Stimulated activated CD4-positive, alpha-beta T cell treated with anti-CD3 and anti-CD28 coated beads, Interleukin-4, amount 100 ng/mL, for 24 hours (primary cell): ENCODE measurements around the gene KIF6.

Experiments
- DNase-seq: peaks from one replicate; pipeline ENCODE4 v3.0.0-alpha.2; 2020

KIF6 gene

DNA sequence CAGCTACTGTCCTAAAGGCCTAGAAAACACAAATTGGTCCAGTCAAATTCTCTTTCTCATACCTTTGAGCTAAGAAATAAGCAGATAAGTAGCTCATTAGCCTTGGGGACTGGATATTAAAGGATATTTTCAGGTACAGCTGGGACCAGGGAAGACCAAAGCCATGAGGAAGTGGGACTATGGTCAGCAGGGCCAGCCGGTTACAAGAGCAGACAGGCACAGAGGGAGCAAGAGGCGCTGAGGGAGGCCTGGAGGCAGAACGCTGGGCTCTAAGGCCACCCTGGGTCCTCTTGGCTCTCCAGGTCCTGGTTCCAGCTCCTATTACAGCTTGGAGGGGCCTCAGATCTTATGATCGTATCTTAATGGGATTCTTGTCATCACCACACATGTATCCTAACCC, 314.2 kb downstream of the KIF6 start:
- no peak for DNase-seq

- no peak for DNase-seq
Measured at GRCh38 chr6:39409889-39410288, 315.3 kb downstream of the KIF6 start.

DNA sequence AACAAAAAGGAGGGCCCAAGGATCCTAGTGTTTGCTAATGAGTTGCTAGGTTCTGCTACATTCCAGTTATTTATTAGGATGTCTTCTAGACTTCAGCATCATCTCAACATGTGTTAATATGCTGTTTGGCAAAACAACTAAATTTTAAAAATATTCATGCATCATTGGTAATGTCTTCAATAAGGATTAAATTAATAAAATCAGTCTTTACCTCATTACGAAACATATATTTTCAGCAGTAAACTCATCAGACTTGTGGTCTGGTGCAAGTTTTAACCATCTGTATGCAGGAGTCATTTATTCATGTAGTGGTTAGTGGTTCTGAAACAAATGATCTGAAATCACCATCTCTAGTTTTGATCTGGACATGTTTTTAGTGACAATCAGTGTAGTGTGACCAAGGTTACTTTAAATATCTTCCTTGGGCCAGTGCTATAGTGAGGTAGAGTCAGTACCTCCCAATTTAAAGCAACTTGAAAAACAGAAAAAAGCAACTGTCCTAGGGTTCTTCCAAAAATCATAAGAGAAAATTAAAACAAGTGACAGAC, 317.7 kb downstream of the KIF6 start:
- no peak for DNase-seq

DNA sequence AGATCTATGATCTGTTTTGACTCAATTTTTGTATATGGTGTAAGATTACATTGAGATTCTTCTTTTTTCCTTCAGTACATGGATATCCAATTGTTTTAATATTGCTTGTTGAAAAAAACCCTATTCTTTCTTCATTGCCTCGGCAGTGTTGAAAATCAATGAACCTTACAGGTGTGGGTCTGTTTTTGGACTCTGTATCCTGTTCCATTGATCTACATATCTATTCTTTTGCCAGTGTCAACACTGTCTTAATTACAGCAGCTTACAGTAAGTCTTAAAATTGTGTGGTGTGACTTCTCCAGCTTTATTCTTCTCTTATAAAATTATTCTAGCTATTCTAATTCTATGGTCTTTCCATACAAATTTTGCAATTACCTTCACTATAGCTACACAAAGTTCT, 320.9 kb downstream of the KIF6 start:
- DNase-seq = no peak

DNA sequence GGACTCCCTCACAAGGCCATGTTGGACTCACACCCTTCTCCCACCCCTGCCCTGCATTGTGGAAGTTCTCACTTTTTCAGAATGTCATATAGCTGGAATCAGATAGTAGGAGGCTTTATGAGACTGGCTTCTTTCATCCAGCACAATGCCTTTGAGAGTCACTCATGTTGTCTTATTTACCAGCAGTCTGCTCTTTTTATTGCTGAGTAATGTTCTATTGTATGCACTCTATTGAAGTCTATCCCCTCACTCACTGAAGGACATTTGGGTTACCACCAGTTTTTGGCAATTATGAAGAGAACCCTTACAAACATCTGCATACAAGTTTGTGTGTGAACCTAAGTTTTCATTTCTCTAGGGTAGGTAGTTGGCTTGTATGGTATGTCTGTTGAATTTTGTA, 321.9 kb downstream of the KIF6 start:
- DNase-seq = no peak

- DNase-seq = no peak
Measured at GRCh38 chr6:39402239-39402751, 322.9 kb downstream of the KIF6 start.

- DNase-seq = no peak
Measured at GRCh38 chr6:39401376-39401775, 323.8 kb downstream of the KIF6 start.

- no peak for DNase-seq
Measured at GRCh38 chr6:39400026-39400425, 325.2 kb downstream of the KIF6 start.

DNA sequence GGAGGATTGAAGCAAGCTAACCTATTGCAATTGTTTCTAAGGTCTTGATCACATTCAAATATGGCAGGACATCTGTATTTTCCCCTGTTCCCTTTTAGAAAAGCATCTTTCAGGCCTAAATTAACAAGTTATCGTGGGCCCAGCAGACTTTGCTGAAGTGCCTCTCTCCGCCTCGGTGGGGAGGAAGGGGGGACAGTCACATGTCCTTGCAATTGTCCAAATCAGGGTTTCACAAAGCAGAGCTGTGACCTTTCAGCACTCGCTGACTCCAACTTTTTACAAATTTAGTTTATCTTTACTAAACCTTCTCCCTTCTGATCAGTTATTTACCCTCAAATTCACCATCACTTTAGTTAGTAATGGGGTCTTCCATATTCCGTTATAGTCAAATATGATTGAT, 328.4 kb downstream of the KIF6 start:
- no peak for DNase-seq

GRCh38 chr6:39393075-39393474, 332.1 kb downstream of the KIF6 start:
- DNase-seq = no peak

GRCh38 chr6:39391182-39391581, 334.0 kb downstream of the KIF6 start:
- DNase-seq = no peak

- DNase-seq = no peak
Measured at GRCh38 chr6:39389484-39389767, 335.8 kb downstream of the KIF6 start.

DNA sequence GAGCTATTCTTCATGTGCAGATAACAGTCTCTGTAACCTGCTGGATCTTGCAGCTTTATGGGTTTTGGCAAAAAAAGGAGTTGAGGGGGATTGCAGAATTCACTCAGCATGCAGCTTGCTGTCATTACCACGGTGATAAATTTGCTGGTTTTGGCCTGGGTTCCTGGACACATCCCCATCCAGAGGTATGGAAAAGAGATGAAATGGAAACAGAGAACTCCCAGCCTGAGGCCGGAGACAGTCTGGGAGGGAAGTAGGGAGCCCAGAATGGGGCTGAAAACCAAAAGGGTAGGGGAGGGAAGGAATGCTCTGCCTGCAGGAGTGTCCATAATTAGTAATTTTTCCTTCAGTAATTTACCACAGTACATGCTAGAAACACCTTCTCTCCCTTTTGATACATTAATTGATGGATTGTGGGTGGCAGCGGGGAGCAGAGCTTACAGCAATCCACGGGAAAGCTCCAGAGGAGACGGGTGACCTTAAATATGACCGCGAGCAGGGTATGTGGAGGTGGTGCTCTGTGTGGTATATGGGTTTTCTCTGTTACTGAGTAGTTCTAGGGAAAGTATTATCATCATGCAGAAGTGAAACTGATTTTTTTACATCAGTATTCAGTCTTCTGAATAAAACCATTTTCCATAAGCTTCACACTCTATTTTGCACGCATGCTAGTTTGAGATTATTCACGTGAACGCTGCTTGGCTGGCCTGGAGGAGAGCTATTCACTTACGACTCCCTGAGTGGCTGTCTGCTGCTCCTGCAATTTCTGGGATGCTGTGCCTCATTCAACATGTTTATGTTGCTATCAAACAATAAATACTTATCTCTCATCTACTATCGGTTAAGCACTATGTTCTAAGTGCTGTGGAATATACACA, 336.4 kb downstream of the KIF6 start:
- no peak for DNase-seq

- DNase-seq = no peak
Measured at GRCh38 chr6:39387785-39388184, 337.4 kb downstream of the KIF6 start.

DNA sequence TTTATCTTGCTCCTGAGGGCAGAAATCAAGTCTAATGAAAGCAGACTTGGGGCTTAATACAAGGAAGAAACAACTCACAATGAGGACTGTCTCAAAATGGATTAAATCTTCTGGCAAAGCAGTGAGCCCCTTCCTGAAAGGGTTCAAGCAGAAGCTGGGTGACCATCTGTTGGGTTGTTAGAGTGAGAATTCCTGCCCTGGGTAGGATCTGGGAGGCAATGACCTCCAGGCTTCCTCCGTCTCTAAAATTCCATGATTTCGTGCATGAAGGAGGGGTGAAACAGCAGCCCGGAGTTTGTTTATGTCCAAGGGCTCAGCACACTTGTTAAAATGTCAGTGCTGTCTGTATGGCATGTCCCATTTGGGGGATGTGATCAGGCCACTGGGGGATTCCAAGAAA, 338.7 kb downstream of the KIF6 start:
- DNase-seq = no peak

DNA sequence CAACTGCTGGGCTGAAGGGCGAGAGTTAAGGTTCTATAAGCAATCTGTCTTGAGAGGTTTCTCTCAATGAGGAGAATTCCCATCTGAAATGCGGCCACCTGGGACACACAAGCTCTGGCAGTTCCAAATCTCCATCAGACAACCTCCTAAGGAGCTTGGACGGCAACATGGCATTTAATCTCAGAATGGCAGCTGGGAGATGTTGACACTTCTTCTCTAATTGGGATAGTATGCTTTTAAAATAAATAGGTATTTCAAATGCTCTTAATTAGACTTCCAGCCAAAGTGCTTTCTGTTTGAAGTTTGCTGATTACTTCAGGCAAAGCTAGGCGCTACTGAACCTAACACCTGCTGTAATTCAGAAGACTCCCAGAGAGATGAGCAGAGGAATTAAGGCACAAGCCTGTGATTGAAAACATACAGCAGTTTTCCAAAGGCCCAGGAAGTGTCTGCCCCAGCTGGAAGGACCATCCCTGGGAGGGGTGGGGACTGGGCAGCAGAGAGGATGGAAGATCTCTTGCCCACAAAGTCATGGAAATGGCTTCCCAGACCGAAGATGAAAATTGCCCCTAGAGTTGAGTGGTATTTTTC, 343.6 kb downstream of the KIF6 start:
- no peak for DNase-seq

- no peak for DNase-seq
Measured at GRCh38 chr6:39380837-39381549, 344.2 kb downstream of the KIF6 start.

- DNase-seq = no peak
Measured at GRCh38 chr6:39378960-39379425, 346.2 kb downstream of the KIF6 start.

DNA sequence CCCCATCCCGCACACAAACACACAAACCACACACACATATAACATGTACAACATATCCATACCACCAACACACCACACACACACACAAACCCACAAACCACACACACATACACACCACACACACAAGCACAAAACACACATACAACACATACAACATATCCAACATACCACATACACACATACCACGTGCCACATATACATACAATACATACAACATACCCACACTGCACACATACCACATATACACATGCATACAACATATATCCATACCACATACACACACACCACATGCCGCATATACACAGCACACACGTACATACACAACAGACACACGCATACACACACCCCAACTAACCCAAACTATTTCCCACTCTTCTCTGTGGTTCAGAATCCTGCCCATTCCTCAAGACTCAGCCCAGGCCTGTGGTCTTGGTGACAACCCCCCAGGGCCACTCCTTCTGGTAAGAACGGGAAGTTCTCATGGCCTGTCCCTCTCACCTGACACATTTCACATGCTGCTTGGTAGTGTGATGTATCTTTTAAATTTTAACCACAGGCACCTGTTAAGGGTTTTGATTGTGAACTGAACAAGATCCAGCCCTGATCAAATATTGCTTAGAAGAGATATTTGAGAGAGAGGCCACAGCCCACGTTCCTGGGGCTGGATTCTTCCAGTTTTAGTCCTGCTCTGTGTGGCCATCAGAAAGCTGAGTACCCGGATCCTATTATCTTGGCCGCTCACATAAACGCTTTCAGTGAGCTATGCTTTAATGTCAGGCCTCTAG, 346.8 kb downstream of the KIF6 start:
- no peak for DNase-seq

DNA sequence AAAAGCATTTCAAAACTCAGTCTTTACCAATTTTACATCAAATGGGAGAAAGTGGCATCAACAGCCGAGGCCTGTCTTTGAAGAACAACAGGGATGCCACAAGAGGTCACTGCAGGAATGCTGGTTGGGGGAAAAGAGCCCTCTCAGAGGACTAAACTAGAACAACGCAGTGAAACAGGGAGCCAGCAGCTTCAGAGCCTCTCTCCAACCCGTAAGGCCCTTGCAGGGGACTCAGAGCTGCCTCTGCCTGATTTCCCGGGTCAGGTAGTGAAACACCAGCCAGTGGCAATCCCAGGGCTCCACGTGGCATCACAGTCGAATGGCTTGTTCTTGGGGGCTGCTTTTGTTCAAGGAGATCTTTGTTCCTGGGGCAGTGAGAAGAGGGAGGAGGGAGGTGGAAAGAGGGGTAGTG, 347.7 kb downstream of the KIF6 start:
- DNase-seq = no peak

DNA sequence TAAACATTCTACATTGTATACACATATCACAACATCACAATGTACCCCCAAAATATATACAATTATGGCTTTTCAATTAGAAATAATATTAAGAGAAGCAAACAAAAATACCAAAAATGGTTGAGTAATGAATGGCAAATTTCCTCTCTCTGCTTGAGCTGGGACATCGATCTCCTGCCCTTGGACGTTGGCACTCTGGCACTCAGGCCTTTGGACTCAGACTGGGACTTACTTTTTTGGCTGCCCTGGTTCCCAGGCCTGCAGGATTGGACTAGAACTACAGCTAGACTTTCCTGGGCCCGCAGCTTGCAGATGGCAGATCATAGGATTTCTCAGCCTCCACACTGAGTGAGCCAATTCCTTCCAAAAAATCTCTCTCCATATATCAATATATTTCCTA, 349.8 kb downstream of the KIF6 start:
- no peak for DNase-seq

- DNase-seq = no peak
Measured at GRCh38 chr6:39370390-39370789, 354.8 kb downstream of the KIF6 start.

- no peak for DNase-seq
Measured at GRCh38 chr6:39369987-39370386, 355.2 kb downstream of the KIF6 start.
